KMS-11 (cell line): ENCODE results near the gene SEC14L6.
"Not testable (repeated sequence)": the region's sequence is repeated elsewhere in the genome, so short reads cannot be mapped to it uniquely, and the experiment has no call there.

Experiments used
- H2AFZ ChIP-seq: fragments of 200-600 bp; sonication (generic); 2 replicates; pipeline ENCODE4 v1.6.1; 2016; ENCODE audit warnings: antibody characterized with exemption, mixed run types, low read depth
- H3K27ac ChIP-seq: fragments of 200-600 bp; sonication (generic); 2 replicates; pipeline ENCODE4 v1.6.1; 2016; ENCODE audit warnings: mild to moderate bottlenecking, mixed run types
- H3K27me3 ChIP-seq: fragments of 200-600 bp; sonication (generic); 2 replicates; pipeline ENCODE4 v1.6.1; 2017; ENCODE audit warnings: mild to moderate bottlenecking, low read depth, mixed run types, moderate library complexity; ENCODE audit not compliant: insufficient read depth
- H3K36me3 ChIP-seq: fragments of 200-600 bp; sonication (generic); 2 replicates; pipeline ENCODE4 v1.6.1; 2017; ENCODE audit warnings: mild to moderate bottlenecking, mixed run types; ENCODE audit not compliant: insufficient read depth
- H3K4me1 ChIP-seq: fragments of 200-600 bp; sonication (generic); 2 replicates; pipeline ENCODE4 v1.6.1; 2016; ENCODE audit warnings: mild to moderate bottlenecking, low read depth, mixed run types; ENCODE audit not compliant: poor library complexity, severe bottlenecking
- H3K4me2 ChIP-seq: fragments of 200-600 bp; sonication (generic); 2 replicates; pipeline ENCODE4 v1.7.0; 2016; ENCODE audit warnings: mild to moderate bottlenecking, mixed run types
- H3K4me3 ChIP-seq: fragments of 200-600 bp; sonication (generic); IDR thresholded peaks from 2 replicates; pipeline ENCODE4 v1.6.1; 2017; ENCODE audit warnings: low read depth, low read length, mixed read lengths; ENCODE audit not compliant: insufficient read depth
- H3K79me2 ChIP-seq: fragments of 200-600 bp; sonication (generic); 2 replicates; pipeline ENCODE4 v1.6.1; 2016; ENCODE audit warnings: low read depth, mixed run types; ENCODE audit not compliant: insufficient read depth
- H3K9ac ChIP-seq: fragments of 200-600 bp; sonication (generic); 2 replicates; pipeline ENCODE4 v1.6.1; 2016; ENCODE audit warnings: mild to moderate bottlenecking, mixed run types
- H4K20me1 ChIP-seq: fragments of 200-600 bp; sonication (generic); 2 replicates; pipeline ENCODE4 v1.6.1; 2016; ENCODE audit warnings: mild to moderate bottlenecking, mixed run types; ENCODE audit not compliant: insufficient read depth
- TF ChIP-seq, protein P1 (sequence below): fragments of 200-600 bp; sonication (generic); conservative IDR thresholded peaks from 2 replicates; pipeline ENCODE4 v1.6.1; 2017; ENCODE audit warnings: low read depth, mild to moderate bottlenecking, antibody characterized with exemption, low read length, moderate library complexity, mixed read lengths

SEC14L6 gene

DNA sequence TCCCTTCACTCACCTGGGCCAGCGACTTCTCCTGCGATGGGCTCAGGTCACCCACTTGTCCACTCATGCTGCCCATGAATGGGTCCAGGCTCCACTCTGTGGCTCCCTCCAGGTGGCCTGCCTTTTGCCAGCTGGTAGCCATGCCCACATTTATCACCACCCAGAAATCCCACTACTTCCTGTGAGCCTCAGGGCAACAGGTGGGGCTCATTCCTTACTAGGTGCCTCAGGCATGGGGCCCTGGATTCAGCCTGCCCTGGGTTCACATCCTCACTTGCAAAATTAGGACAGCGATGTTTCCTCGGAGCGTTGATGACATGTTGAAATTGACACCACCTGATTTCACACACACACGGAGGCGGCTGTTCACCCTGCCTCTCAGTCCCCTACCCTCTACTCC is at the start of gene SEC14L6:
SEC14L6 (minus strand) TSS at position 126 of the 400 bp plus-strand sequence; CDS start at position 67, 59 bp downstream.
- Histone ChIP-seq H3K4me3 (no peak within 1 kb of the TSS), H2AFZ (no peak within 1 kb of the TSS), H3K36me3 (no peaks in the 10 kb centered on the region), H3K4me1 (no peaks in the 10 kb centered on the region), H3K27ac (no peak within 1 kb of the TSS), H3K9ac (no peak within 1 kb of the TSS), H3K27me3 (peaks cover 10% of the 10 kb centered on the region; the same call in 1 of the 2 replicates), H4K20me1 (no peaks in the 10 kb centered on the region), H3K4me2 (no peak within 1 kb of the TSS), H3K79me2 (no peaks in the 10 kb centered on the region)
- TF ChIP-seq, protein P1, sequence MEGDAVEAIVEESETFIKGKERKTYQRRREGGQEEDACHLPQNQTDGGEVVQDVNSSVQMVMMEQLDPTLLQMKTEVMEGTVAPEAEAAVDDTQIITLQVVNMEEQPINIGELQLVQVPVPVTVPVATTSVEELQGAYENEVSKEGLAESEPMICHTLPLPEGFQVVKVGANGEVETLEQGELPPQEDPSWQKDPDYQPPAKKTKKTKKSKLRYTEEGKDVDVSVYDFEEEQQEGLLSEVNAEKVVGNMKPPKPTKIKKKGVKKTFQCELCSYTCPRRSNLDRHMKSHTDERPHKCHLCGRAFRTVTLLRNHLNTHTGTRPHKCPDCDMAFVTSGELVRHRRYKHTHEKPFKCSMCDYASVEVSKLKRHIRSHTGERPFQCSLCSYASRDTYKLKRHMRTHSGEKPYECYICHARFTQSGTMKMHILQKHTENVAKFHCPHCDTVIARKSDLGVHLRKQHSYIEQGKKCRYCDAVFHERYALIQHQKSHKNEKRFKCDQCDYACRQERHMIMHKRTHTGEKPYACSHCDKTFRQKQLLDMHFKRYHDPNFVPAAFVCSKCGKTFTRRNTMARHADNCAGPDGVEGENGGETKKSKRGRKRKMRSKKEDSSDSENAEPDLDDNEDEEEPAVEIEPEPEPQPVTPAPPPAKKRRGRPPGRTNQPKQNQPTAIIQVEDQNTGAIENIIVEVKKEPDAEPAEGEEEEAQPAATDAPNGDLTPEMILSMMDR = no peak

GRCh38 chr22:30596199-30596598 is 49.7 kb upstream of the SEC14L6 start:
- Histone ChIP-seq H3K4me3 (no peak overlapping the region), H3K79me2 (peaks cover 6% of the 10 kb centered on the region), H3K27ac (no peak overlapping the region), H3K4me1 (peaks cover 7% of the 10 kb centered on the region), H2AFZ (no peak overlapping the region), H3K36me3 (no peaks in the 10 kb centered on the region), H4K20me1 (no peaks in the 10 kb centered on the region), H3K27me3 (peaks cover 16% of the 10 kb centered on the region; the same call in 1 of the 2 replicates), H3K4me2 (no peak overlapping the region), H3K9ac (no peak overlapping the region)
- TF ChIP-seq, protein P1 = no peak

GRCh38 chr22:30592360-30592713 is 45.8 kb upstream of the SEC14L6 start:
- H3K4me1 ChIP-seq = peaks cover 15% of the 10 kb centered on the region
- H3K27ac ChIP-seq, H3K36me3 ChIP-seq, H3K4me3 ChIP-seq, H4K20me1 ChIP-seq, H3K9ac ChIP-seq: not testable (repeated sequence)
- peaks cover 30% of the 10 kb centered on the region for H3K79me2 ChIP-seq
- H2AFZ ChIP-seq = peak overlapping the region; percentile 37; the same call in 1 of the 2 replicates
- peaks cover 16% of the 10 kb centered on the region; the same call in 1 of the 2 replicates for H3K27me3 ChIP-seq
- peak overlapping the region; percentile 96; the same call in 1 of the 2 replicates for H3K4me2 ChIP-seq

DNA sequence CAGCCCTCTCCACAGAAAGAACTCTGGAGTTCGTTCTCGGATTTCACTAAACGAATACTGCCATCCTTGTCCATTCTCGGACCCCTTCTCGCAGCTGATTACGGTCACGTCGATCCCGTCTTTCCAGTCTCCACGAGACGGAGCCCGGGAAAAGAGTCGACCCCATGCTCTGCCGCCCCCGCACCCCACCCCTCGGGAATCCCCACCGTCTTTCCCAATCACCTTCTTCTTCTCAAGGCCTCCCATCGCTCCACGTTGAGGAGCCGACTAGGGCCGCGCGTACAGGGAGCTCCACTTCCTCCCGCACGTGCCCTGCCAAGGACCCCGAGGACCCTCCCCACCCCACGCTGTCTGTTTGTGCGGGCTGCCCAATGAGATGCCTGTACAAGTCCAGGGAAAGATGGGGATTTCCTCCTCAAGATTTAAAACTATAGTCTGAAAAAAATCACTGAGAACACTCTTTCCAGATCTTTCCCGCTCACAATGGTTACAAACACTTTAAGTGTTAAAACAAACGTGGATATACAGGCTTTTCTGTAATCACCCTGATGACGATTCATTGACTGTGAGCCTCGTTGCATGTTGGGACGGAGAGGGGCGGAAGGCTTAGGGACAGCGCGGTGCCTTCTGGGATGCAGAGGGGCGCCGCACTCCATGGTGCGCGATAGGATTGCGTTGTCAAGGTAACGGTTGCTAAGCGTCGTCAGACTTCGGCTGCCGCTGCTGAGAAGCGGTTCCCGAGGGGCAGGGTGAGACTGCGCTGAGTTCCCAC is 45.2 kb upstream of the SEC14L6 start, which contains the start of gene PES1:
PES1 (minus strand) TSS at position 323 of the 772 bp plus-strand sequence; CDS start at position 246, 77 bp downstream.
- Histone ChIP-seq H4K20me1 (no peaks in the 10 kb centered on the region), H3K4me2 (peak within 1 kb of the TSS; percentile 96), H3K4me3 (peak within 1 kb of the TSS; percentile 69), H3K27me3 (peaks cover 16% of the 10 kb centered on the region; the same call in 1 of the 2 replicates), H3K27ac (peak within 1 kb of the TSS; percentile 81), H3K36me3 (peaks cover 14% of the 10 kb centered on the region; the same call in 1 of the 2 replicates), H3K4me1 (peaks cover 15% of the 10 kb centered on the region), H2AFZ (peak within 1 kb of the TSS; percentile 37; the same call in 1 of the 2 replicates), H3K9ac (peak within 1 kb of the TSS; percentile 80), H3K79me2 (peaks cover 30% of the 10 kb centered on the region)
- TF ChIP-seq, protein P1 = no peak
